Smooth muscle cell (in vitro differentiated cells): ENCODE data around the gene DNTT. TPM values are rescaled to one million over a fixed set of nuclear protein-coding genes. Genes with fewer than 3 reads are reported as not detected.

Source experiments
- DNase-seq: peaks from one replicate; lab custom pipeline; 2025; ENCODE audit not compliant: unreplicated experiment; lab: John Stamatoyannopoulos, UW
- H2AFZ ChIP-seq: fragments of 200-600 bp; sonication (generic); 2 replicates; pipeline ENCODE4 v1.6.0; 2016; ENCODE audit warnings: antibody characterized with exemption, low read depth, mild to moderate bottlenecking
- H3F3A ChIP-seq: fragments of 200-600 bp; sonication (generic); 2 replicates; pipeline ENCODE4 v1.6.0; 2017; ENCODE audit warnings: antibody characterized with exemption, low read depth
- H3K27ac ChIP-seq: fragments of 200-600 bp; sonication (generic); 2 replicates; pipeline ENCODE4 v1.5.1; 2016; ENCODE audit warnings: low read depth, mild to moderate bottlenecking
- H3K27me3 ChIP-seq: fragments of 200-600 bp; sonication (generic); 2 replicates; pipeline ENCODE4 v1.6.1; 2016; ENCODE audit warnings: low read depth, mild to moderate bottlenecking
- H3K36me3 ChIP-seq: fragments of 200-600 bp; sonication (generic); 2 replicates; pipeline ENCODE4 v1.5.1; 2016; ENCODE audit warnings: low read depth
- H3K4me1 ChIP-seq: fragments of 200-600 bp; sonication (generic); 2 replicates; pipeline ENCODE4 v1.5.1; 2016; ENCODE audit warnings: low read depth
- H3K4me2 ChIP-seq: fragments of 200-600 bp; sonication (generic); 2 replicates; pipeline ENCODE4 v1.6.0; 2016; ENCODE audit warnings: mild to moderate bottlenecking
- H3K4me3 ChIP-seq: fragments of 200-600 bp; sonication (generic); 2 replicates; pipeline ENCODE4 v1.5.1; 2016; ENCODE audit warnings: mild to moderate bottlenecking
- H3K79me2 ChIP-seq: fragments of 200-600 bp; sonication (generic); 2 replicates; pipeline ENCODE4 v1.6.0; 2016; ENCODE audit warnings: low read depth, mild to moderate bottlenecking
- H3K9ac ChIP-seq: fragments of 200-600 bp; sonication (generic); 2 replicates; pipeline ENCODE4 v1.6.0; 2016; ENCODE audit warnings: low read depth
- H3K9me3 ChIP-seq: fragments of 200-600 bp; sonication (generic); replicated peaks from 2 replicates; pipeline ENCODE4 v1.5.1; 2016; ENCODE audit warnings: low read depth
- H4K20me1 ChIP-seq: fragments of 200-600 bp; sonication (generic); 2 replicates; pipeline ENCODE4 v1.6.0; 2016; ENCODE audit warnings: low read depth
- WGBS: methylation state at CpG from one replicate; pipeline ENCODE4 v1.1.7; 2016; ENCODE audit warnings: low lambda C conversion rate; 5-methylcytosine and 5-hydroxymethylcytosine counted together
- polyA plus RNA-seq: library from polyadenylated mRNA; unstranded; fragments of >200 nt; fragmentation: Nextera tagmentation; extraction: Ambion mirVana; gene quantifications from 2 replicates; pipeline ENCODE4 v1.2.1, GENCODE V29; 2016
- total RNA-seq: library from RNA; depleted of rRNA; stranded (reverse); fragments of >200 nt; gene quantifications from 2 replicates; pipeline ENCODE4 v1.2.3, GENCODE V29; 2014
- TF ChIP-seq, protein P1 (sequence below): fragments of 200-600 bp; sonication (generic); IDR thresholded peaks from 2 replicates; pipeline ENCODE4 v1.5.1; 2017; ENCODE audit warnings: borderline replicate concordance, mild to moderate bottlenecking, antibody characterized with exemption; ENCODE audit not compliant: insufficient read depth, poor library complexity, severe bottlenecking

Gene DNTT
- total and polyA plus RNA-seq, 2 experiments from 2014 or later = not detected

GRCh38 chr10:96374985-96375830 is 71.0 kb downstream of the DNTT start:
- TF ChIP-seq, protein P1, sequence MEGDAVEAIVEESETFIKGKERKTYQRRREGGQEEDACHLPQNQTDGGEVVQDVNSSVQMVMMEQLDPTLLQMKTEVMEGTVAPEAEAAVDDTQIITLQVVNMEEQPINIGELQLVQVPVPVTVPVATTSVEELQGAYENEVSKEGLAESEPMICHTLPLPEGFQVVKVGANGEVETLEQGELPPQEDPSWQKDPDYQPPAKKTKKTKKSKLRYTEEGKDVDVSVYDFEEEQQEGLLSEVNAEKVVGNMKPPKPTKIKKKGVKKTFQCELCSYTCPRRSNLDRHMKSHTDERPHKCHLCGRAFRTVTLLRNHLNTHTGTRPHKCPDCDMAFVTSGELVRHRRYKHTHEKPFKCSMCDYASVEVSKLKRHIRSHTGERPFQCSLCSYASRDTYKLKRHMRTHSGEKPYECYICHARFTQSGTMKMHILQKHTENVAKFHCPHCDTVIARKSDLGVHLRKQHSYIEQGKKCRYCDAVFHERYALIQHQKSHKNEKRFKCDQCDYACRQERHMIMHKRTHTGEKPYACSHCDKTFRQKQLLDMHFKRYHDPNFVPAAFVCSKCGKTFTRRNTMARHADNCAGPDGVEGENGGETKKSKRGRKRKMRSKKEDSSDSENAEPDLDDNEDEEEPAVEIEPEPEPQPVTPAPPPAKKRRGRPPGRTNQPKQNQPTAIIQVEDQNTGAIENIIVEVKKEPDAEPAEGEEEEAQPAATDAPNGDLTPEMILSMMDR = peak; percentile 95
- H3K4me2 ChIP-seq = peak overlapping the region; percentile 89
- H3K27me3 ChIP-seq = no peaks in the 10 kb centered on the region
- H3K79me2 ChIP-seq = no peaks in the 10 kb centered on the region
- H3K27ac ChIP-seq = no peak overlapping the region
- H3K9ac ChIP-seq = no peak overlapping the region
- WGBS = 9% methylated on average over 36 of the region's 36 CpGs
- no peaks in the 10 kb centered on the region for H3F3A ChIP-seq
- H3K4me3 ChIP-seq = peak overlapping the region; percentile 42
- no peaks in the 10 kb centered on the region for H3K36me3 ChIP-seq
- H4K20me1 ChIP-seq = no peaks in the 10 kb centered on the region
- no peaks in the 10 kb centered on the region for H3K4me1 ChIP-seq
- no peaks in the 10 kb centered on the region for H3K9me3 ChIP-seq
- peak overlapping the region; percentile 71 for H2AFZ ChIP-seq
- peak; percentile 64 for DNase-seq

DNA sequence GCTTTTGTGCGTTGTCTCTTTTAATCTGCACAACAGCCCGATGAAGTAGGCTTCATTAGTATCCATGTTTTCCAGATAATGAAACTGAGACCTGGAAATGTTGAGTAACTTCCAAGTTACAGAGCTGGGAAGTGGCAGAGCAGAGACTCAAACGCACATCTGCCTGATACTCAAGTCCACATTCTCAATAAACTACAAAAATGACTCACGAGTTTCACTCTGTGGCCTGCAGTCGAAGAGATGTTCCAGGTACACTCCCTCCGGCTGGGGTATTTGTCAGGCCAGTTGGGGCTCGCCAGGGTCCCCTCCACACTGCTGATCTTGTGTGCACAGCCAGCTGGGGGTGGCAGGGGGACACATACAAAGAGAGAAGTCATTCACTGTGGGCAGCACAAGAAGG is 72.2 kb downstream of the DNTT start:
- Histone ChIP-seq H3K4me3 (no peak overlapping the region), H3K79me2 (no peaks in the 10 kb centered on the region), H3K27me3 (no peaks in the 10 kb centered on the region), H3K36me3 (no peaks in the 10 kb centered on the region), H3K9ac (no peak overlapping the region), H3F3A (no peaks in the 10 kb centered on the region), H2AFZ (no peak overlapping the region), H3K4me2 (no peak overlapping the region), H3K27ac (no peak overlapping the region), H4K20me1 (no peaks in the 10 kb centered on the region), H3K4me1 (no peaks in the 10 kb centered on the region), H3K9me3 (no peaks in the 10 kb centered on the region)
- TF ChIP-seq, protein P1 = no peak
- no peak for DNase-seq
- WGBS = 72% methylated on average over 7 of the region's 7 CpGs

DNA sequence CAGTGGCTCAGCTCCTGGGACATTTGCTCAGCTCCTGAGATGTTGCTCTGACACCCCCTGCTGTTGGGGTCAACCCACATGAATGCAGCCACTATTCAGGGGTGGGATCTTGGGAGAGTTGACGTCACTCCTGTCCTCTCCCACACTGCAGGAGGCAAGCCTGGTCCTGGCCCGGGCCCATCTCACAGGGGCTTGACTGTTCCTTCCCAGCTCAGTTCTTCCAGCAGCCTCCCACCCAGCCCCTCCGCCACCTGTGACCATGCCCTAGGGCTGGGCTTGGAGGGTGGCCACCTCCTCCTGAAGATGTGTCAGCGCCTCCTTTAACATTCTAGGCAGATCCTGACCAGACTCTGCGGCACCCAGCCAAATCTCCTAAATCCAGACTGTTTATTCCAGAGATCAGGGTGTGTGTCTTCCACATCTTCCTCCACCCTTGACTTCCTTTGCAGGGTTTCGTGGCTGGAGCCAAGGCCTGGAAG is 73.6 kb downstream of the DNTT start:
- DNase-seq = no peak
- 34% methylated on average over 6 of the region's 6 CpGs for WGBS
- Histone ChIP-seq H3K4me1 (no peaks in the 10 kb centered on the region), H3F3A (no peaks in the 10 kb centered on the region), H3K79me2 (no peaks in the 10 kb centered on the region), H3K4me2 (peak overlapping the region; percentile 26), H3K9ac (no peak overlapping the region), H3K27me3 (no peaks in the 10 kb centered on the region), H3K4me3 (no peak overlapping the region), H3K27ac (no peak overlapping the region), H3K9me3 (no peaks in the 10 kb centered on the region), H4K20me1 (no peaks in the 10 kb centered on the region), H2AFZ (no peak overlapping the region), H3K36me3 (no peaks in the 10 kb centered on the region)
- TF ChIP-seq, protein P1 = no peak
